Fibroblast of pulmonary artery (primary cell): ENCODE data around the gene RBM5.

Experiments
- DNase-seq: peaks from one replicate; pipeline ENCODE4 v3.0.0-alpha.2; 2010; ENCODE audit warnings: low read depth
- H3K4me3 ChIP-seq: replicated peaks from 2 replicates; pipeline ENCODE4 v1.5.1; 2011; ENCODE audit warnings: low read depth, mild to moderate bottlenecking, control low read depth, low read length, moderate library complexity
- TF ChIP-seq, protein P1 (sequence below): IDR thresholded peaks from 2 replicates; pipeline ENCODE4 v1.5.1; 2011; ENCODE audit warnings: mild to moderate bottlenecking, control low read depth, low read length, inconsistent platforms; ENCODE audit errors: missing control alignments

The RBM5 gene

DNA sequence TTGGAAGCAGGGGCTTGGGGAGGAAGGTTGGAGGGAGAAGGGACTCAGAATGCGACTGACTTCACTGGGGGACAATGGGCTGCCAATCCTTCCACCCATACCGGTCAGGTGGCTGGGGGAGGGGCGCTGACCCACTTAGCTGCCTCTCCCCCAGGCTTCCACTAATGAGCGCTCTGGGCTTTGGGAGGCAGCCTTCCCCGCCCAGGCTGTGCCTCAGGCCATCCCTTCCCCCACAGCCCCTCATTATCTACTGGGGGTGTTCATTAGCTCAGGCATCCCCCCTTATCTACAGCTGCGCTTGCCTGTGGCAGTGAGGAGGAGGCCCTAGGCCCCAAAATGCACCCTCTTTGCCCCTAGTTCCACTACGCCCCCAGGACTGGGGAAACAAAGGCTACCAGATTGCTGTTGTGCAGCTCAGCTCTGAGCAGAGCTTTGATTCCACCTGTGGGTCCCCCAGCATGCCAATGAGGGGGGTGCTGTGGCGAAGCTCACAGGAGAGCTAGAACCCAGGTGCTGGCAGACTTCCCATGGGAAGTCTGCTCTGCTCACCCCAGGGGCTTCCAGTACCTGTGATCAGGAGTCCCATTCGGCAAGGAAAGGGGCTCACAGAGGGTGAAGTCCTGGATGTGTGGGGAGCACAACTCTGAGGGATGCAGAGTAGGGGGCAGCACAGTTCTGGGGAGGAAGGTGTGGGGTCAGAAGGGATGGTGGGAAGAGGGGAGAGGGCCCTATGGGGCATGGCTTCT, 37.0 kb downstream of the RBM5 start:
- no peak overlapping the region for H3K4me3 ChIP-seq
- TF ChIP-seq, protein P1, sequence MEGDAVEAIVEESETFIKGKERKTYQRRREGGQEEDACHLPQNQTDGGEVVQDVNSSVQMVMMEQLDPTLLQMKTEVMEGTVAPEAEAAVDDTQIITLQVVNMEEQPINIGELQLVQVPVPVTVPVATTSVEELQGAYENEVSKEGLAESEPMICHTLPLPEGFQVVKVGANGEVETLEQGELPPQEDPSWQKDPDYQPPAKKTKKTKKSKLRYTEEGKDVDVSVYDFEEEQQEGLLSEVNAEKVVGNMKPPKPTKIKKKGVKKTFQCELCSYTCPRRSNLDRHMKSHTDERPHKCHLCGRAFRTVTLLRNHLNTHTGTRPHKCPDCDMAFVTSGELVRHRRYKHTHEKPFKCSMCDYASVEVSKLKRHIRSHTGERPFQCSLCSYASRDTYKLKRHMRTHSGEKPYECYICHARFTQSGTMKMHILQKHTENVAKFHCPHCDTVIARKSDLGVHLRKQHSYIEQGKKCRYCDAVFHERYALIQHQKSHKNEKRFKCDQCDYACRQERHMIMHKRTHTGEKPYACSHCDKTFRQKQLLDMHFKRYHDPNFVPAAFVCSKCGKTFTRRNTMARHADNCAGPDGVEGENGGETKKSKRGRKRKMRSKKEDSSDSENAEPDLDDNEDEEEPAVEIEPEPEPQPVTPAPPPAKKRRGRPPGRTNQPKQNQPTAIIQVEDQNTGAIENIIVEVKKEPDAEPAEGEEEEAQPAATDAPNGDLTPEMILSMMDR, result no peak
- no peak for DNase-seq

- TF ChIP-seq, protein P1, result no peak
- peak; percentile 70 for DNase-seq
- H3K4me3 ChIP-seq, result no peak overlapping the region
Measured at GRCh38 chr3:50126287-50127211, 37.8 kb downstream of the RBM5 start.

DNA sequence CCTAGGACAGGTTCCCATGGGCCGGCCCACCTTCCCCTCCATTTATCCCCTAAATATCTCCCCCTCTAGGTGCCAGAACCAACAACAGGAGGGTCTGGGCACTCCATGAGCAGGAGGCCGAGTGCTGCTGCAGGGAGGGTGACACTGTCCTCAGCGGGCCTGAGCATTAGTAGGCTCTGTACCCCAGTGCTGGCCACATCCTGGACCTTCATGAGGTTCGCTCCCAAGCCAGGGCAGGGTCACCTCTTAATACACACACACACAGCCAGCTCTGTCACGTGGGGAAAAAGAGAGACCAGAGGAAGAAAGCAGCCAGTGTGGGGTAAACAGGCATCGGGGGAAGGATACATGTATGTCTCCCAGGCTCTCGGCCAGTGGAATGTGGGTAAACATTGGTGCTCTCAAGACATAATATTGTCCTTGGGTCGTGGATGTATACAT, 38.6 kb downstream of the RBM5 start:
- TF ChIP-seq, protein P1, result no peak
- no peak overlapping the region for H3K4me3 ChIP-seq
- DNase-seq, result no peak

- H3K4me3 ChIP-seq, result no peak overlapping the region
- TF ChIP-seq, protein P1, result no peak
- DNase-seq, result no peak
Measured at GRCh38 chr3:50128001-50128400, 39.3 kb downstream of the RBM5 start.

DNA sequence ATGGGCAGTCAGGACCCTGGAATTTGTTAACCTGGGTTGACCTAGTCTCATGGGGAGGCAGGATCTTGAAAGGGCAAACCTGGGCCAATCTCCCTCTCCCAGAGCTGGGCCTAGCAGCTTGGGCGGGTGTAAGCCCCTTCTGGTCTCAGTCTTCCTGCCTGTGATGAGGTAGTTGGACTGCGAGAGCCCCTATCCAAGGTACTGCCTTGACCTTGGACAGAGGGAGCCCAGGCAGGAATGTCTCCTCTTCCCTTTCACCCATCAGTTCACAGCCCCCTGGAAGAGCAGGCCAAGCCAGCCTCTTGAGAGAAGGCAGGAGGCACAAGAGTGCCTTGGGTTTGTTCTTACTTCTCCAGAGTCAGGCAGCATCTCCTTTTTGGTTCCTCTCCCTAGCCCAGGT, 41.7 kb downstream of the RBM5 start:
- no peak overlapping the region for H3K4me3 ChIP-seq
- DNase-seq, result no peak
- TF ChIP-seq, protein P1, result no peak

DNA sequence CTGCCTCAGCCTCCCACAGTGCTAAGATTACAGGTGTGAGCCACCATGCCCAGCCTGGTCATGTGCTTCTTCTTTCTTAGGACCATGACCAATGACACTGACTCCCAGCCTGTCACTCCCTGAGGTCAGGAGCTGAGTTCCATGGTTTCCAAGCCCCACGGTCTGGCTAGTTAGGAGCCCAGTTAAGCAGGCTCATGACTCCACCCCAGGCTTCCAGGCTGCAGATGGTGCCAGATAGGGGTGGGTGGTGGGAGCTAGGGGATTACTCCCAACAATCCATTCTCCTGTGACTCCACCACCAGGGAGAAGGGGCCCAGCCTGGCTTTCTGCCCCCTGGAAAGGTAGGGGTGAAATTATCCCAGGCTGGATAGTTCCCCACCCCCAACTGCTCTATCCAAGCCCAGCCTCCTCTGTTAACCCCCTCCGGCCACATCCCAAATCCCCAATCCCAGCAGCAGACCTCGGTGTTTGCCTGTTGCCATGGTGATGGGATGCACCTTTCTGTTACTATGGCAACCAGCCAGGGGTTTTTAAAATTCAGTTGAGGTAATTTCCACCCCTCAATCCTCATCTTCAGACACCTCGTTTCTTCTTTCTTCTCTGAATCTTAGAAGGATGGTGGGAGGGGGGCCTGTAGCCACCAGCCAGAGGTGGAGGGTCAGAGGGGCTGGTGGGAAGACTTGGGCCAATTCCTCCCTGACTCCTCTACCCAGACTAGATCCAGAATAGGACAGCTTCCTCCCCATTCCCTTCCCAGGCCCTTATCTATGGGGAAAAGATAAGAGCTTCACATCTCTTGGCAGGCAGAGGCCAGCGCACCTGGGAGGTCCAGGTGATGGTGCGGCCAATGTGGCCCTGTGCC, 43.9 kb downstream of the RBM5 start:
- TF ChIP-seq, protein P1, result no peak

More for the DNA sequence above, 43.9 kb downstream of the RBM5 start:
- no peak overlapping the region for H3K4me3 ChIP-seq
- DNase-seq, result no peak
